ENCODE results near the gene GPR171.

Gene GPR171

DNA sequence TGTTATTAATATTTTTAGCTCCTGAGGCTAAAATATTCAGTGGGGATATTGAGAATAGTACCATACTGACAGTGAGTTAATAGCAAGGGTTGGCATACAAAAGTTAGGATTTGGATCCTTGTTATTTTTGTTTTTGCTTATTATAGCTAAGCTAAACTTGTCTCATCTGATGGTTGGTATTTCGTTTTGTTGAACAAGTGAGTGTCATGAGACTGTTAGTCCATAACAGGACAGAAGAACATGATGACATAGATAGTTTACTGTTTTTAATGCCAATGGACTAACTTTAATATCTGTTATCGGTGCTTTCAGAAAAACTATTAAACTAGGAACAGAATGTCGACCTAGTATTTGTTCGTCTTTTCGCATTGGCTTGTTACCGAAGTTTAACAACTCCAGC, 48.5 kb downstream of the GPR171 start:
- TF ChIP-seq, protein P1, sequence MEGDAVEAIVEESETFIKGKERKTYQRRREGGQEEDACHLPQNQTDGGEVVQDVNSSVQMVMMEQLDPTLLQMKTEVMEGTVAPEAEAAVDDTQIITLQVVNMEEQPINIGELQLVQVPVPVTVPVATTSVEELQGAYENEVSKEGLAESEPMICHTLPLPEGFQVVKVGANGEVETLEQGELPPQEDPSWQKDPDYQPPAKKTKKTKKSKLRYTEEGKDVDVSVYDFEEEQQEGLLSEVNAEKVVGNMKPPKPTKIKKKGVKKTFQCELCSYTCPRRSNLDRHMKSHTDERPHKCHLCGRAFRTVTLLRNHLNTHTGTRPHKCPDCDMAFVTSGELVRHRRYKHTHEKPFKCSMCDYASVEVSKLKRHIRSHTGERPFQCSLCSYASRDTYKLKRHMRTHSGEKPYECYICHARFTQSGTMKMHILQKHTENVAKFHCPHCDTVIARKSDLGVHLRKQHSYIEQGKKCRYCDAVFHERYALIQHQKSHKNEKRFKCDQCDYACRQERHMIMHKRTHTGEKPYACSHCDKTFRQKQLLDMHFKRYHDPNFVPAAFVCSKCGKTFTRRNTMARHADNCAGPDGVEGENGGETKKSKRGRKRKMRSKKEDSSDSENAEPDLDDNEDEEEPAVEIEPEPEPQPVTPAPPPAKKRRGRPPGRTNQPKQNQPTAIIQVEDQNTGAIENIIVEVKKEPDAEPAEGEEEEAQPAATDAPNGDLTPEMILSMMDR (IDR thresholded peaks at IDR 0.05; ENCODE audit: low read length, missing control alignments): no peak
- no peak for DNase-seq (ENCODE audit: low read depth)
- no peak overlapping the region for H3K4me3 ChIP-seq (replicated peaks; ENCODE audit: low read depth, low read length)

DNA sequence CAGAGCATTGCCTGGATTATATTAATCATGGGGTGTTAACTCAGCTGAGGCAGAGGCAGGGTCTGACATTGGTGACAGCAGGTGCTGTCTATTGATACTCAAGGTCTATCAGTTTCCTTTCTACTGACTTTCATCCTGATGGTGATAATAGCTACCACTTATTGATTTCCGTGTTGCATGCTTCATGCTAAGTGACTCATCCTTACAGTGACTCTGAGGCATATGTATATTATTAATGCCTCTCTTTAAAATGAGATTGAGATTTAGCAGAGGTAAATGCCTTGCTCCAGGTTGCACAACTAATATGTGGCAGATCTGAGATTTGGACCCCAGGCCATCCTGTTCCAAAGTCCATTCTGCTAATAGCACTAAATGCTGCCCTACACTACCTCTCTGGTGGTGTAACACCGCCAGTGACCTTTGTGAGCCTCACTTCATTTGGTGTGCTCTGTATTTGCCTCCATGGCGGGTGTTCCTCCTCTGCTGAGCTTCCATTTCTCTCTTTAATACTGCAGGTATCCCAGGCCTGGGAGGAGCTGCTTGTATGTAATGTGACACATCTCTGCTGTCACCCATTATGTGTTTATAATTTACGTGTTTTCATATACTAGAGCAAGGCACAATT, 50.4 kb downstream of the GPR171 start:
- H3K4me3 ChIP-seq (replicated peaks; ENCODE audit: low read depth, low read length): no peak overlapping the region
- DNase-seq (ENCODE audit: low read depth): no peak
- TF ChIP-seq, protein P1 (IDR thresholded peaks at IDR 0.05; ENCODE audit: low read length, missing control alignments): no peak

Measured in fibroblast of pulmonary artery (primary cell).